Stimulated activated memory B cell treated with anti-CD40 and anti-IgM and Interleukin-4, amounts not matched to agents 10 μg/mL and 1 μg/mL and 100 μg/mL, for 72 hours (primary cell): ENCODE data around the gene UBL4A.

Experiments
- ATAC-seq: fragments of 150-1000 bp; cut with Tn5 transposase; 2 replicates; pipeline ENCODE4 v1.10.0; 2021
- H3K27ac Mint-ChIP-seq: one replicate; pipeline ENCODE4 v1.8.0; 2022; ENCODE audit warnings: mild to moderate bottlenecking, mixed read lengths
- H3K27me3 Mint-ChIP-seq: one replicate; pipeline ENCODE4 v1.8.0; 2022; ENCODE audit warnings: mixed read lengths
- H3K36me3 Mint-ChIP-seq: one replicate; pipeline ENCODE4 v1.8.0; 2022; ENCODE audit warnings: mixed read lengths
- H3K4me1 Mint-ChIP-seq: one replicate; pipeline ENCODE4 v1.8.0; 2022; ENCODE audit warnings: mixed read lengths
- H3K4me3 Mint-ChIP-seq: one replicate; pipeline ENCODE4 v1.8.0; 2022; ENCODE audit warnings: mild to moderate bottlenecking, moderate library complexity, mixed read lengths
- H3K9me3 Mint-ChIP-seq: one replicate; pipeline ENCODE4 v1.8.0; 2022; ENCODE audit warnings: mixed read lengths

UBL4A gene

DNA sequence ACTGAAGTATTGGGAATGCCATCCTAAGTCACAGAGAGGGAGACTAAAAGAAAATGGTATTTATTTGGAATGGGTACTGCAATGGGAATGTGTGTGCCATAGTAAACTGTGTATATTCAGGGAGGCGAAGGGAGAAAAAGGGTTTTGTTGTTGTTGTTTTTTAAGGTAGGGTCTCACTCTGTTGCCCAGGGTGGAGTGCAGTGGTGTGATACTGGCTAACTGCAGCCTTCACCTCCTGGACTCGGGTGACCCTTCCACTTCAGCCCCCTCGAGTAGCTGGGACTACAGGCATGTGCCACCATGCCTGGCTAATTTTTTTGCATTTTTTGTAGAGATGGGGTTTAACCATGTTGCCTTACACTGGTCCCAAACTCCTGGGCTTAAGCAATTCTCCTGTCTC, 8.3 kb upstream of the UBL4A start:
- Mint-ChIP-seq H3K27me3 (no peaks in the 10 kb centered on the region), H3K4me3 (no peak overlapping the region), H3K27ac (no peak overlapping the region), H3K4me1 (peaks cover 14% of the 10 kb centered on the region), H3K9me3 (no peaks in the 10 kb centered on the region), H3K36me3 (no peaks in the 10 kb centered on the region)
- no peak for ATAC-seq

DNA sequence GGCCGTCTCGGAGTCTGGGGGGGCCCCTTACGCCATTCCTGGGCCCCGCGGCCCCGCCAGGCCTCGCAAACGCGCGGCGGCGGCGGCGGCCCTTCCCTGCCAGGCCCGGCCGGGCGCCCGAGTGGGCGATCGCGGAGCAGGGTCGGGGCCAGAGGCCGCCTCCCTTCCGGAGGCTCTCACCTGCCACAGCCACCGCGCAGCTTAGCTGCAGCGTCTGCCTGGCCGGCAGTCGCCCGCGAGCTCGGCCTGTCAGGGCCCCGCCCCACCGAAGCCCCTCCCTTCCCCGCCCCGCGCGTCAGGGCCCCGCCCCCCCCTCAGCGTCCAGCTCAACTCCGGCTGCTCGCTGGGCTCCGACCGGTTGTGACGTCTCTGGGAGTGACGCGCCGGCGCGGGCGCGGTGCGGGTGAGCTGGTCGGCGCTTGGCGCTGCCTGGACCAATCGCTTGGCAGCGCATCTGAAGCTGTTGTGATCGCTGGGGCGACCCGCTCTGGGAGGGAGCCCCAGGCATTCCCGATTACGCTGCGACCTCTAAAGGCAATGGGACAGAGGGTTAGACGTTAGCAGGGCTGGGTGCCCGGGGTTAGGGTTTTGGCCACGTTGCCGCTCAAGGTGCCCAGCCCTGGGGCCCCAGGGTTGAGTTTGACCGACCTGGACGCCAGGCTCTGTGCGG, 4.1 kb upstream of the UBL4A start, which contains the start of gene SLC10A3:
Gene SLC10A3, minus strand, starts transcription at position 216 of the 670 bp plus-strand sequence. CDS start 1,689 bp downstream, outside the sequence.
- no peaks in the 10 kb centered on the region for H3K9me3 Mint-ChIP-seq
- H3K27me3 Mint-ChIP-seq: no peaks in the 10 kb centered on the region
- H3K36me3 Mint-ChIP-seq: peaks cover 14% of the 10 kb centered on the region
- peak within 1 kb of the TSS; percentile 95 for H3K27ac Mint-ChIP-seq
- peaks cover 35% of the 10 kb centered on the region for H3K4me1 Mint-ChIP-seq
- H3K4me3 Mint-ChIP-seq: peak within 1 kb of the TSS; percentile 94
- peak; percentile 93 for ATAC-seq

DNA sequence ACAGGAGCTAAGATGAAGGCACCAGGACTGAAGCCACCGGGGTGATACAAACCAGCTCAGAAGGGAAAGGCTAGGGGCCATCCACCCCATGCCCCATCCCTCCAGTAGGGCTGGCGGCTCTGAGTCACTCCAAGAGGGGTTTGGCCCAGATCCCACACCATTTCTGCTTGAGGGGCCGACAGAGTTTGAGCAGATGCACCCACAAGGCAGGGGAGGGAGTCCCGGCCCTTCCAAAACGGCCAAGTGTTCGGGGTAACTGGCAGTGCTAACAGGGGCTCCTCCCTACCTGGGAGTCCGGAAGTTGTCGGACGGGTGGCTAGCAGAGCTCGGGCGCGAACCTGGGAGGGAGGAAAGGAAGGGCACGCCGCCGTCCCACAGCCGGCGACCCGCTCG, 3.6 kb upstream of the UBL4A start:
- Mint-ChIP-seq H3K27ac (peak overlapping the region; percentile 95), H3K36me3 (peaks cover 14% of the 10 kb centered on the region), H3K9me3 (no peaks in the 10 kb centered on the region), H3K4me3 (peak overlapping the region; percentile 94), H3K4me1 (peaks cover 35% of the 10 kb centered on the region), H3K27me3 (no peaks in the 10 kb centered on the region)
- peak; percentile 25 for ATAC-seq

DNA sequence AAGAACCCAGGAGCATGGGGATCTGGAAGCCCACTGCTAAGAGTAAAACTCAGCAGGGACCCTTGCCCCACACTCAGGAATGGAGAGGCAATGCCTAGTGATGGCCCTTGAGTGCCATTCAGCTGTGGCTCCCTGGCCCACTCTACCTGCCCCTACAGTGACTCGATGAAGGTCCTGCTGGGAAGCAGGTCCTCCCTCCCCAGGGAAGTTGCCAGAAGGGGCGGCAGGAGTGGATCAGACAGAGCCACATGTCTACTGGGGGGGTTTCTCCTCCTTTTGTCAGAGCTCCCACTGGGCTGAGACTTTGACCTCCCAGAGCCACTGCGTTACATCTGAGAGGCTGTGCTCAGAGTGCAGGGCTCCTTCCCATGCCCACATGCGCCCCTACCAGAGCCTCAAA, 2.8 kb upstream of the UBL4A start:
- Mint-ChIP-seq H3K36me3 (peaks cover 14% of the 10 kb centered on the region), H3K27ac (peak overlapping the region; percentile 95), H3K27me3 (no peaks in the 10 kb centered on the region), H3K9me3 (no peaks in the 10 kb centered on the region), H3K4me3 (peak overlapping the region; percentile 94), H3K4me1 (peaks cover 35% of the 10 kb centered on the region)
- no peak for ATAC-seq

DNA sequence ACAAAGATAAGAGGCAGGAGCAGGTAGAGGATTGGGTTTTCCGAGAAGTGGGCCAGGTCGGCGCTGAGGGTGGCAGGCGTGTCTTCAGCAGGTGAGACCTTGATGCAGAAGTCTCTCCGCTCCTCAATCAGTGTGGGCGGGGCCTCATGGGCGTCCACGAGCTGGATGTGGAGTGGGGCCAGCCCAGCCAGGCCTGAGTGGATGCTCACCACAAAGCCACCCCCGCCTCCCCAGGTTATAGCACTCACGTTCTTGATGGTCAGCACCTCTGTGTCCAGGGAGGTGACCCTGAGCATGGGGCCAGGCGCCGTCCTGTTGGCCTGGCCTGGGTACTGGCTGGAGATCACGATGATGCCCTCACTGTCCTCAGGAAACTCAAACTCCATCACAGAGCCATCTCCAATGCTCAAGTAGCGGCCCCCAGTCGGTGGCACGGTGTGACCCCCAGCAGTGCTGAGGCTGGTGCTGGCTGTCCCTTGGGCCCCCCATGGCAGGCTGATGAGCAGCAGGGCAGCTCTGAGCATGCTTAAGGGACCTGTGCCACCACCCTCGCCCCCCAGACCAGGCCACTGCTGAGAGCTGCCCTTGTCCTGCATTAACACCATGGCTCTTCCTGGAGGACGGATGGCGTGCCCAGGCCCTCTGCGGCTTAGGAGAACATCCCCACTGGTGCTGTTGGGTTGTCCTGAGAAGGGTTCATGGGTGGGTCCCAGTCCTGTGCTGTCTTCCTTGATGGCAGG, 2.1 kb upstream of the UBL4A start:
- Mint-ChIP-seq H3K4me1 (peaks cover 37% of the 10 kb centered on the region), H3K36me3 (peaks cover 14% of the 10 kb centered on the region), H3K4me3 (peak overlapping the region; percentile 94), H3K27ac (no peak overlapping the region), H3K9me3 (no peaks in the 10 kb centered on the region), H3K27me3 (no peaks in the 10 kb centered on the region)
- no peak for ATAC-seq

DNA sequence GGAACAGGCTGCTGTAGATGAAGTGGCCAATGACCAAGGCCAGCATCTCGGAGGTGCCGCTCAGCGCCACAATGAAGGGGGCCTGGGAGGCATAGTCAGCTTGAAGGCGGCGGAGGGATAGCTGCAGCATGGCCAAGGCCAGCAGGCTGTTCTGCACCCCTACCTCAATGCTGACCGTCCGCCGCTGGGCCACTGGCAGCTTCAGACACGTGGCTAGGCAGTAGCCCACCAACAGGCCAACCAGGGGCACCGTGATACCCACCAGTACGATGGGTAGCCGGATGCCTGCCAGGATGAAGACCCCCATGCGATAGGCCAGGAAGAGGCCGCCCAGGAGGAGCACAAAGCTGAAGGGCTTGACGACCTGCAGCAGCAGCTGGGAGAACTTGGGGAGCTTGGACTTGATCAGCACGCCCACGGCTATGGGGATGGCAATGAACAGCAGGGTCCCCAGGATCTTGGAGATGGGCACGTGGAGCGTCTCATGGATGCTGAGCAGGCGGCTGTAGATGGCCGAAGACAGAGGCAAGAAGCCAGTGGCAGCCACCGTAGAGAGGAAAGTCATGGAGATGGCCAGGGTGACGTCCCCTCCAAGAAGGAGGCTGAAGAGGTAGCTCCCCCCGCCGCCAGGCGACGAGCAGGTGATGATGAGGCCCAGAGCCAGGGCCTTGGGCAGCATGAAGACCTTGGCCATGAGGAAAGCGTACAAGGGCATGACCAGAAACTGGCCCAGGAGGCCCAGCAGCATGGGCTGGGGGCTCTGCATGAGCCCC, 1.3 kb upstream of the UBL4A start:
- Mint-ChIP-seq H3K9me3 (no peaks in the 10 kb centered on the region), H3K27me3 (no peaks in the 10 kb centered on the region), H3K4me1 (peaks cover 43% of the 10 kb centered on the region), H3K4me3 (peak overlapping the region; percentile 21), H3K27ac (no peak overlapping the region), H3K36me3 (peaks cover 14% of the 10 kb centered on the region)
- ATAC-seq: no peak

DNA sequence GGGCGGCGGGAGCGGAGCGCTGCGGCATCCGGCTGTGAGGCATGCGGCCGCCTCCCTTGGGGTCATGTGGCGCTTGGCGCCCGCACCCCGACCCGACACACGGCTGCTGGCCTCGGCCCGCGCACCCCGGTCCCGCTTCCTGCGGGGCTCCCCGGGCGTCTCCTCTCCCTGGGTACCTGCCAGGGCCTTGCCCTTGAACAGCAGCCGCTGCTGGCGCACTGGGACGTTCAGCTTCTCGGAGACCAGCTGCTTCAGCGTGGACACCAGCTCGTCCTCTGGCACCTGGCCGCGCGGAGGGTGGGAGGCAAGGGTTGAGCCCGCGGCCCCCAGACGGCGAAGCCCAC, 391 bp downstream of the UBL4A start:
- Mint-ChIP-seq H3K27ac (no peak overlapping the region), H3K4me3 (peak overlapping the region; percentile 69)

DNA sequence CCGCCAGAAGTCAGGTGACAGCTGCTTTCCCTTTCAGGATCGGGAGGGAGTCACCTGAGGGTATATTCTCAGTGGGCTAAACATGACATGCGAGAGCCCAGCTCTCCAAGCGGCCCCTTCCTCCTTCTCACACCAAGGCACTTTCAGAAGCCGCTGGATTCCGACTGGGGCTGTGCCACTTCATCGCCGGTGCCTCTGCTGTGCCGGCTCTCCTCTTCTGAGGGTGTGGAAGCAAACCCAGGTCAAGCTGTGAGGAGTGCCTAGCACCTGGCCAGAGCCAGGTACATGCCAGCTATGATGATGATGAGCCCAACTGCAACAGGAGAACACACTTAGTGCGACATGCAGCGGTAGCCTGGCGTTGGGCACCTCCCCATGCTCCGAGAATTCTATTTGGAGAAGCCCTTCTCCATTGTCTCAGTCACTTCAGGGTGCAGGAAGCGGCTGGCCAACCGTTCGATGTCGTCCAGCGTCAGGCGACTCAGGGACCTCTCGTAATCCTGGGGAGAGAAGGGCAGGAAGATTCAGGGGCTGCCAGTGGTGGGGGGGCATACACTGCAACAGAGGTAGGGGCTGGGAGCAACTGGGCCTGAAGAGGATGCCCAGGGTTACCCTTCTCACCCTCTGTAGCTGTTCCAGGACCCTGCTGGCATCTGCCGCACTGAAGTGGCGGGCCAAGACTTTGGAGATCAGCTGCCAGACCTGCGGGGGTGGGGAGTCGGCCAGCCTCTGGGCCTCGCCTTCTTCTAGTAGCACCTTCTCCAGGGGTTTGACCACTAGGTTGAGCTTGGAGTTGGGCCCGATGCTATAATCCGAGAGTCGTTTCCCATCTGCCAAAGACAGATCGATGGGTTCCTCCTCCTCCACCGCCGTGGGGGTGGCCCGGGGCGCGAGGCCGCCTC, 1.0 kb downstream of the UBL4A start:
- H3K4me3 Mint-ChIP-seq: peak overlapping the region; percentile 69
- H3K9me3 Mint-ChIP-seq: no peaks in the 10 kb centered on the region
- H3K4me1 Mint-ChIP-seq: peaks cover 49% of the 10 kb centered on the region
- no peaks in the 10 kb centered on the region for H3K27me3 Mint-ChIP-seq
- H3K27ac Mint-ChIP-seq: no peak overlapping the region
- peaks cover 14% of the 10 kb centered on the region for H3K36me3 Mint-ChIP-seq
- no peak for ATAC-seq

More for the DNA sequence above, 391 bp downstream of the UBL4A start:
- Mint-ChIP-seq H3K9me3 (no peaks in the 10 kb centered on the region), H3K27me3 (no peaks in the 10 kb centered on the region), H3K4me1 (peaks cover 50% of the 10 kb centered on the region), H3K36me3 (peaks cover 14% of the 10 kb centered on the region)
- no peak for ATAC-seq

DNA sequence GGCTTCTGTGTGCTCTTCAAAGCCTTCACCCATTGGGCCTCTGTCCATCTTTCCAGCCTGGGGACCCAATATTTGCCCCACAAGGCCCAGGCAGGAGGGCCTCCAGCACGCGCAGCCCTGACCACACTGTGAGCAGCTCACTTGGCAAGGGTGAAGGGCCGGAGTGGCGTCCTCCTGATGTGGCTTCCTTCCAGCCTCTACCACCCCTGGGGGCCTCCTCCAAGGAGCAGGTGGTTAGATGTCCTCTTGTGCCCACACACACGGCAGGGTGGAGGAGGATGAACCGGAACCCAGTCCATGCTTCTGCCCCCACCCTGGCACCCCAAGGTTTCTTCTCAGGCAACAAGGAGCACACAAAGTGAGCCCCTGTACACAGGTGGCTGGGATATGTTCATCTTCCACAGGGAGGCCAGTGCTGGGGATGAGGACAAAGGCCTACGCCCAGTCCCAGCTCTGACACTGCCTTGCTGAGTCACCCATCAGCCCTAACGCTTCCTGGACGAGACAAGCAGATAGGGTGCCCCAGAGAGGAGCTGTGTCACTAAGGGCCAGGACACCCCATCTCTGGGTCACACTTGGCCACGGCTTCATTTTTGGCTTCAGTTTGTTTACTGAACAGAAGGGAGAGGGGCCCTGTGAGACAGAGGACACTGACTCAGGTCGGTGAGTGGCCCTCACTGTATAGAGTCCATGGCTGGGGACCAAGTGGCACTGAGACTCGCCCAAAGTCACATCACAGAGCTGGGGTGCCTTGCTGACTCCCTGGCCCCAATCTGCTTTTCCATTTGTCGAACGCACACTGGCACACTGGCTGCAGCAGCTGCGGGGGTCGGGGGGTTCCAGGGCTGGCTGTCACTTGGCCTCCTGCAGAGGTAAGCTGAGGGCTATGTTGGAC, 1.9 kb downstream of the UBL4A start:
- H3K36me3 Mint-ChIP-seq: peaks cover 14% of the 10 kb centered on the region
- no peak overlapping the region for H3K27ac Mint-ChIP-seq
- H3K9me3 Mint-ChIP-seq: no peaks in the 10 kb centered on the region
- H3K27me3 Mint-ChIP-seq: no peaks in the 10 kb centered on the region
- no peak overlapping the region for H3K4me3 Mint-ChIP-seq
- H3K4me1 Mint-ChIP-seq: peaks cover 47% of the 10 kb centered on the region
- ATAC-seq: no peak

DNA sequence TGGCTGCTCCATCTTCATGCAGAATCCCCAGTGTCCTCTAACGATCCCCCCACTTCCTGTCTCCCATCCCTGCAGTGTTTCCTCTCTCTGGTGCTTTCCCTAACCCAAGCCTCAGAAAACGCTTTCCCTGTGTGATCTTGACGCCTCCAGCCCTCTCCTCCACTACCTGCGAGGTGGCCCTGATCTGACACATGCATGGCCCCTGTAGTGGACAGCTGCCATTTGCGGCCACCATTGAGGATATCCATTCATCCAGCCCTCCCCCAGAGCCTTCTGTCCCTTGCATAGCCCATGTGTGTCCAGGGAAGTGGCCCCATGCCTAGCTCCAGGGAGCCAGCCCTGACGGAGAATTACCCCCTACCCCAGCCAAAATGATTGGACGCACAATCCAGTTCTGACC, 3.1 kb downstream of the UBL4A start:
- H3K27me3 Mint-ChIP-seq: no peaks in the 10 kb centered on the region
- H3K9me3 Mint-ChIP-seq: no peaks in the 10 kb centered on the region
- peaks cover 42% of the 10 kb centered on the region for H3K4me1 Mint-ChIP-seq
- ATAC-seq: no peak
- no peak overlapping the region for H3K27ac Mint-ChIP-seq
- peaks cover 8% of the 10 kb centered on the region for H3K36me3 Mint-ChIP-seq
- H3K4me3 Mint-ChIP-seq: peak overlapping the region; percentile 4

DNA sequence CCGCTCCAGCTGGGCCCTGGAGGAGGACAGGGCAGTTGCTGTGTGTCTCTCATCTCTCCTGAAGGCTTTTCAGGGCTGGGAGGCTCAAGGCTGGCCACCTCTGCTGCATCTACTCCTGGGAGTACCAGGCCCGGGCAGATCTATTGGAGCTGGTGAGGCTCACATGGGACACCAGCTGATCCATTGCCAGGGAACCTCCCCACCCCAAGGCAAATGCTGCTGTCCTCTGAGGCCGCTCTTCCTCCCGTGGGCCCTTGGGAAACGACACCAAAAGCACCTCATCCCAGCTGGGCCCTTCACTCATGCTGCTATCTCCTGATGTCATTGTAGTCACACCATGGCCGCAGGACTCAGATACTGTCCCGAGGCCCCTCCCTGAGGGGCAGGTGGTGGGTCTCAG, 3.6 kb downstream of the UBL4A start:
- H3K4me3 Mint-ChIP-seq: no peak overlapping the region
- H3K27me3 Mint-ChIP-seq: no peaks in the 10 kb centered on the region
- peaks cover 36% of the 10 kb centered on the region for H3K4me1 Mint-ChIP-seq
- no peak for ATAC-seq
- peaks cover 3% of the 10 kb centered on the region for H3K36me3 Mint-ChIP-seq
- no peaks in the 10 kb centered on the region for H3K9me3 Mint-ChIP-seq
- H3K27ac Mint-ChIP-seq: no peak overlapping the region

DNA sequence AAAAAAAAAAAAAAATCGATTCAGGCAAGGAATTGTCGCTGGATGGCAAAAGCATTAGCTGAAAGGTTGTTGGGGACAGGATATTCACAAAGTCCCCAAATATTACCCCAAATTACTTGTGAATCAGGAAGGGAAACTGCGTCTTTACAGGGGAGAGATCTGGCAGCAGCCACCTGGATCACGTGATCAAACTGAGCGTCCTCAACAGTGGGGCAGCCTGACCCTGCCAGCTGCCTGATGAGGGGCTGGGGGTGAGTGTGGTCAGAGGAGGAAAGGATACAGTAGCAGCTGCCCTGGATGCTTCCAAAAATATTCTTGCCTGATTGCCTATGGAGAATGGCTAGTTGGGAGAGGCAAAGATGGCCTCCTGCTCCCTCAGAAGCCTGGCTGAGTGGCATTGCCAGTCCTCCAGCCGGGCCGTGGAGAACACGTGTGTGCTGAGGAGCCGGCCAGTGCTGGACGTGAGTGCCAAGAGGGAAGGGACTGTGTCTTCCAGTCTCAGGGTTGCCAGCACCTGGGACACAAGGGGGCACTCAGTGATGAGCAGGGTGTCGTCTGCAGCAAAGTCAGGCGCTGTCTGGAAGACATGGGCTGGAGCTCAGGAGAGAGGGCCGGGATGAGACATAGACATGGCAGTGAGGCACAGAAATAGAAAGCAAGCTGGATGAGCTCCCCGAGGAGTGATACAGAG, 4.4 kb downstream of the UBL4A start:
- ATAC-seq: no peak
- no peaks in the 10 kb centered on the region for H3K27me3 Mint-ChIP-seq
- no peak overlapping the region for H3K4me3 Mint-ChIP-seq
- H3K27ac Mint-ChIP-seq: peak overlapping the region; percentile 46
- no peaks in the 10 kb centered on the region for H3K9me3 Mint-ChIP-seq
- H3K36me3 Mint-ChIP-seq: no peaks in the 10 kb centered on the region
- H3K4me1 Mint-ChIP-seq: peaks cover 31% of the 10 kb centered on the region

DNA sequence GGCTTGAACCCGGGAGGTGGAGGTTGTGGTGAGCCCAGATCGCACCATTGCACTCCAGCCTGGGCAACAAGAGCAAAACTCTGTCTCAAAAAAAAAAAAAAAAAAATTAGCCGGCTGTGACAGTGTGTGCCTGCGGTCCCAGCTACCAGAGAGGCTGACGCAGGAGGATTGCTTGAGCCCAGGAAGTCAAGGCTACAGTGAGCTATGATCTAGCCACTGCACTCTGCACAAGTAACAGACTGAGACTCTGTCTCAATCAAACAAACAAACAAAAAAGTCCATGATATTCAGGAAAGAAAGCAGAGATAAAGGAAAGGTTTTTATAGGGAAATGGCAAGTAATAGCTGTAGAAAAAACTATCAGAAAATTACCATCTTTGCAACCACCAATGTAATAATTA, 5.2 kb downstream of the UBL4A start:
- no peak for ATAC-seq
- H3K9me3 Mint-ChIP-seq: no peaks in the 10 kb centered on the region

More for the DNA sequence above, 5.2 kb downstream of the UBL4A start:
- H3K27ac Mint-ChIP-seq: no peak overlapping the region
- H3K27me3 Mint-ChIP-seq: no peaks in the 10 kb centered on the region
- H3K4me3 Mint-ChIP-seq: no peak overlapping the region
- H3K36me3 Mint-ChIP-seq: no peaks in the 10 kb centered on the region
- peaks cover 29% of the 10 kb centered on the region for H3K4me1 Mint-ChIP-seq
